ENCODE data around the gene CDK4.
"Not testable (repeated sequence)": the region's sequence is repeated elsewhere in the genome, so short reads cannot be mapped to it uniquely, and the experiment has no call there.

CDK4 gene

GRCh38 chr12:57751788-57752667, at the start of gene CDK4:
Gene CDK4 (minus strand): TSS chr12:57752310. CDS start chr12:57751717, 593 bp downstream.
- peak; percentile 99 for DNase-seq (ENCODE audit: low spot score)

GRCh38 chr12:57800965-57801364, 48.9 kb upstream of the CDK4 start:
- DNase-seq (ENCODE audit: low spot score): no peak

- no peak for DNase-seq (ENCODE audit: low spot score)
Measured at GRCh38 chr12:57797933-57798332, 45.8 kb upstream of the CDK4 start.

- DNase-seq (ENCODE audit: low spot score): no peak
Measured at GRCh38 chr12:57796996-57797395, 44.9 kb upstream of the CDK4 start.

- no peak for DNase-seq (ENCODE audit: low spot score)
Measured at GRCh38 chr12:57795354-57795753, 43.2 kb upstream of the CDK4 start.

- no peak for DNase-seq (ENCODE audit: low spot score)
Measured at GRCh38 chr12:57793920-57794319, 41.8 kb upstream of the CDK4 start.

GRCh38 chr12:57783861-57784260, 31.8 kb upstream of the CDK4 start:
- no peak for DNase-seq (ENCODE audit: low spot score)

- no peak for DNase-seq (ENCODE audit: low spot score)
Measured at GRCh38 chr12:57783466-57783801, 31.3 kb upstream of the CDK4 start.

GRCh38 chr12:57782608-57783465, 30.7 kb upstream of the CDK4 start, which contains the start of gene TSFM:
Gene TSFM (plus strand): TSS chr12:57782787. CDS start chr12:57782802, 15 bp downstream.
- DNase-seq (ENCODE audit: low spot score): peak; percentile 95

GRCh38 chr12:57782243-57782607, 30.1 kb upstream of the CDK4 start:
- DNase-seq (ENCODE audit: low spot score): no peak

- no peak for DNase-seq (ENCODE audit: low spot score)
Measured at GRCh38 chr12:57781801-57782200, 29.7 kb upstream of the CDK4 start.

GRCh38 chr12:57781244-57781643, 29.1 kb upstream of the CDK4 start:
- no peak for DNase-seq (ENCODE audit: low spot score)

GRCh38 chr12:57780284-57780897, 28.3 kb upstream of the CDK4 start:
- DNase-seq (ENCODE audit: low spot score): no peak

- no peak for DNase-seq (ENCODE audit: low spot score)
Measured at GRCh38 chr12:57779736-57780135, 27.6 kb upstream of the CDK4 start.

- DNase-seq (ENCODE audit: low spot score): no peak
Measured at GRCh38 chr12:57777911-57778310, 25.8 kb upstream of the CDK4 start.

- DNase-seq (ENCODE audit: low spot score): no peak
Measured at GRCh38 chr12:57777367-57777766, 25.3 kb upstream of the CDK4 start.

GRCh38 chr12:57776247-57776587, 24.1 kb upstream of the CDK4 start:
- no peak for DNase-seq (ENCODE audit: low spot score)

- no peak for DNase-seq (ENCODE audit: low spot score)
Measured at GRCh38 chr12:57775563-57776246, 23.6 kb upstream of the CDK4 start.

- DNase-seq (ENCODE audit: low spot score): no peak
Measured at GRCh38 chr12:57775044-57775443, 22.9 kb upstream of the CDK4 start.

GRCh38 chr12:57774634-57775033, 22.5 kb upstream of the CDK4 start:
- not testable (repeated sequence) for DNase-seq (ENCODE audit: low spot score)

- DNase-seq (ENCODE audit: low spot score): peak; percentile 37
Measured at GRCh38 chr12:57772429-57773322, 20.6 kb upstream of the CDK4 start, which contains the start of gene EEF1AKMT3. Gene EEF1AKMT3 (plus strand): TSS chr12:57772614. CDS start chr12:57772725, 111 bp downstream.

Measured in activated CD4-positive, alpha-beta T cell treated with anti-CD3 and anti-CD28 coated beads, Interleukin-2, Interleukin-4, amounts not matched to agents 100 ng/mL and 50 ng/mL, durations not matched to agents 16 hours and 8 hours (primary cell).